ENCODE measurements around the gene ALDH6A1.

The ALDH6A1 gene

DNA sequence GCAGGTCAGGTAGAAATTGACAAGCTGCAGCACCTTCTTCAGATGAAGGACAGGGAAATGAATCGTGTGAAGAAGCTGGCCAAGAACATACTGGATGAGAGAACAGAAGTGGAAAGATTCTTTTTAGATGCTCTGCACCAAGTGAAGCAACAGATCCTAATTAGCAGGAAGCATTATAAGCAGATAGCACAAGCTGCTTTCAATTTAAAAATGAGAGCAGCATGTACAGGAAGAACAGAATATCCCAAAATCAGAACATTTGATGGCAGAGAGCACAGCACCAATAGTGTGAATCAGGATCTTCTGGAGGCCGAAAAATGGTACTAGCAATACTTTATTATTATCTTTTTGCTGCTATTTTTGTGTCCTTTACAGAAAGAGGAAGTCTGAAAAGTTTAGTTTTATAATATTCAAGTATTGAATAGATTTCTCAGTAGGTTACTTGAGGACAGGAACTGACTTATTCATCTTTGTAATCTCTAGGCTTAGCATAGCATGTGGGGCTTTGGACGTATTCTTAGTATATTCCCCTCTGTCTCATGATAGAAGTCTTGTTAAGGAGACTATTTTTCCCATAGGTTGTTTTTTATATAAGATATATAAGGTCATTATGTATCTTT lies 34.3 kb downstream of the ALDH6A1 start:
- in situ Hi-C loops (cut with HindIII; ENCODE audit: low sequenced_read_pairs), result no loop called here

DNA sequence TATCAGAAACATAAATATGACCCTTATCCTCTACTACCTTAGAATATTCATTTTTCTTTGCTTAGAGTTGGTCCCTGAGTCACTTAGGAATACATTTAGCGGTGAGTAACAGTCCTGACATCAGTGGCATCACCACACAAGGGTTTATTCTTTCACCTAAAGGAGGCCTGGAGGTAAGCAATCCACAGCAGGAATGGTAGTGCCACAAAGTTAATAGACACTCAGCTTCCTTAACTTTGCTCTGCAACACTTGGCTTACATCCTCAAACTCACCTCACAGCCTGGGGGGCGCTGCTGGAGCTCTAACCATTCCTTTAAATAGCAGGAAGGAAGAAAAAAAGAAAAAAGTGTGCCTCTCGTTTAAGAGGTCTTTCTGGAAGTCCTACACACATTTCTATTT lies 36.0 kb downstream of the ALDH6A1 start:
- in situ Hi-C loops (cut with HindIII; ENCODE audit: low sequenced_read_pairs), result no loop called here

DNA sequence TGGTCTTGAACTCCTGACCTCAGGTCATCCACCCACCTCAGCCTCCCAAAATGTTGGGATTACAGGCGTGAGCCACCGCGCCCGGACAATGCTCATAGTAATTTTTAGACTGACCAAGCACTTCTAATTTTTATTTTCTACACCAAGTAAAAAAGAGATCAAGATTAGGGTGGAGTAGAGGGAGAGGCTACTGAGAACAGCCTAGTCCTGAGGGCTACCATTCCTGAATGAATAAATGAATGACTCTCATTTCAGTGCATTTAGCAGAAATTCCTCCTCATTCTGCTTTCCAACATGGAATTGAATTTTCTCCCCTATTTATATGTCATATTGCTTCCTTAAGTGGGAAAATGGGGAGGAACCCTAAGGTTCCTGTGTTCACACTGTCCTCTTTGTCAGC lies 38.7 kb downstream of the ALDH6A1 start:
- in situ Hi-C loops (cut with HindIII; ENCODE audit: low sequenced_read_pairs), result no loop called here

DNA sequence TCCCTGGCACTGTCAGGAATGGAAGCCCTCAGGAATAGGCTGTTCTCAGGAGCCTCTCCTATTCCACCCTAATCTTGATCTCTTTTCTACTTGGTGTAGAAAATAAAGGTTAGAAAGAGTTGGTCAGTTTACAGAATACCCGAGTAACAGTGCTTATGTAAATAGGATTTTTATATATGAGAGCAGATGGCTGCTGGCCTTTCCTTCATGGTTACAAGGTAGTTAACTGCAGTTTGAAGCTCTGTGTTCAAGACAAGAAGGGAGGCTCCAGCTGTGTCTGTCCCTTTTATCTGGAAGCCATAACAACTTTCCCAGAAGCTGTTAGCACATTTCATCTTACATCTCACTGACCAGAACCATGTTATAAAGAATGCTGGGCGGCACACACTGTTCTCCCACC lies 42.0 kb downstream of the ALDH6A1 start:
- in situ Hi-C loops (cut with HindIII; ENCODE audit: low sequenced_read_pairs), result no loop called here

DNA sequence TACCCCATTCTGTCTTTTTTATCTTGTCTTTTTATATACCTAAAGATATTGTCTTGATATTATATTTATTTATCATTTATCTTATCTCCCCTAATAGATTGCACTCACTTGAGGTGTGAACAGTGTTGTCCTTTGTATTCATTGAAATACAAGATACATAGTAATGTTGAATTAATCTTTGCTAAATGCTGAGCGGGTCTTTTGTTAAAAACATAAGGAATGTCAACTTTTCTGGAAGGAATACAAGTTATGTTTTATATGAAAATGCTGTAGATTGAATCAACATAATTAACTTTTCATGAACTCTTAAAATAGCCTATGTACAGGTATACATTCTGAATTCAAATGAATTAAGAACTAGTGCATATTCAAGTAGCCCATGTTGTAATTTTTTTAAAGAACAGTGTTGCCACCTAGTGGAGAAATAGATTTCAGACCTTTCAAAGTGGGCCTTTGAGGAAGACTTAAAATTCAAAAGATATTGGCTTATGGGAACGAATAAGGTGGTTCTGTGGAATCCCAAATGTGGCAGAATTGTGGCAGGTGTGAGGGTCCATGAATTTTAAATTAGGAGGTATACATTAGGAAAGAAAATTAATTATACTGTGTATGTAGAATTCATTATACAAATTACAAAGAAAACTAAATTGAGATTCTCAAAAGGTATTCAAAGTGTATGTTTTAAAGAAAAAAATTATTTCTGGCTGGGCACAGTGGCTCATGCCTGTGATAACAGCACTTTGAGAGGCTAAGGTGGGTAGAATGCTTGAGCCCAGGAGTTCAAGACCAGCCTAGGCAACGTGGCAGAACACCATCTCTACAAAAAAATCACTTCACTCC lies 46.0 kb downstream of the ALDH6A1 start:
- in situ Hi-C loops (cut with HindIII; ENCODE audit: low sequenced_read_pairs), result no loop called here

DNA sequence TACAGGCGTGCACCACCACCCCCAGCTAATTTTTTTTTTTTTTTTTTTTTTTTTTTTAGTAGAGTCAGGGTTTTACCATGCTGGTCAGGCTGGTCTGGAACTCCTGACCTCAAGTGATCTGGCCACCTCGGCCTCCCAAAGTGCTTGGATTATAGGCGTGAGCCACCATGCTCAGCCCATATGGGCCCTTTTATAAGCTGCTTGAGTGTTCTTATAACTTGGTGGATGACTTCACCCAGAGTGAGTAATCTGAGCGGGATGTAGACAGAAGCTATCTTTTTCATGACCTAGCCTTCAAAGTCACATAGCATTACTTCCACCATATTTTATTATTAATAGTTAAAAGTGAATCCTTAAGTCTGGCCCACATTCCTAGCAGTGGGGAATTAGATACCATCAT lies 48.7 kb downstream of the ALDH6A1 start:
- in situ Hi-C loops (cut with HindIII; ENCODE audit: low sequenced_read_pairs), result no loop called here

DNA sequence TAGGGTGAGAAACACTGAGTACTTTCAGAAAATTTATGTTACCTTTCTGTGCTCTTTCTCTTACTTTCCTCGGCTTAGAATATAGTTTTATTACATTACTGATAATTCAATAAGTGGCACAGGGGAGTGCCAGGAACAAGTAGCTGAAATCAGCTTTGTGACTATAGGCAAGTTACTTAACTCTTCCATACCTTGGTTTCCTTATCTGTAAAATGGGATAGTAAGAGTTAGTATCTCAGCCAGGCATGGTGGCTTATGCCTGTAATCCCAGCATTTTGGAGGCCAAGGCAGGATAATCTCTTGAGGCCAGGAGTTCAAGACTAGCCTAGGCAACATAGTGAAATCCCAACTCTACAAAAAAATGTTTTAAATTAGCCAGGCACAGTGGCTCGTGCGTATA lies 49.7 kb downstream of the ALDH6A1 start:
- in situ Hi-C loops (cut with HindIII; ENCODE audit: low sequenced_read_pairs), result no loop called here

DNA sequence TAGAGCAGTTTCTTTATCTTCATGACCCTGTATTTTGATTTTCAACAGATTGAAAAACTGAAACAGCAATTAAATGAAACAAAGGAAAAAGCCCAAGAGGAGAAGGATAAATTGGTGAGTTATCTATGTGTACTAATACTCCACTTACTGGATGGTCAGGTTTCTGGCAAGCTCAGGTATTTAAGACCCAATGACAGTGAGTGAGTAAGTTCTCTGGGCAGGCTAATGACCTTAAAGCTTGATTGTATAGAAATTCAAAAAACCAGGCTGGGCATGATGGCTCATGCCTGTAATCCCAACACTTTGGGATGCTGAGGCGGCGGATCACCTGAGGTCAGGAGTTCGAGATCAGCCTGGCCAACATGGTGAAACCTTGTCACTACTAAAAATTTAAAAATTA lies 55.1 kb downstream of the ALDH6A1 start:
- in situ Hi-C loops (cut with HindIII; ENCODE audit: low sequenced_read_pairs), result no loop called here

DNA sequence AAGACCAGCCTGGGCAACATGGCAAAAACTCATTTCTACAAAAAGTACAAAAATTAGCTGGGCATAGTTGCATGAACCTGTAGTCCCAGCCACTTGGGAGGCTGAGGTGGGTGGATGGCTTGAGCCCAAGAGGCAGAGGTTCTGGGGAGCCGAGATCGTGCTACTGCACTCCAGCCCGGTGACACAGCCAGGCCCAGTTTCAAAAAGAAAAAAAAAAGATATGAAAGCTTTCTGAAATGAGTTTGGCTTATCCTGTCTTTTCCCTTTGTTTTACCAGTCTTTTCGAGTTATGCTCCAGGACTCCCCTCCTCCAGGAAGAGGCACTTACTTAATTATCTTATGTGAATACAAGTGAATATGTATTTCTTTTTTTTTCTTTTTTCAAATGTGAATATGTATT lies 61.9 kb downstream of the ALDH6A1 start:
- in situ Hi-C loops (cut with HindIII; ENCODE audit: low sequenced_read_pairs), result no loop called here

DNA sequence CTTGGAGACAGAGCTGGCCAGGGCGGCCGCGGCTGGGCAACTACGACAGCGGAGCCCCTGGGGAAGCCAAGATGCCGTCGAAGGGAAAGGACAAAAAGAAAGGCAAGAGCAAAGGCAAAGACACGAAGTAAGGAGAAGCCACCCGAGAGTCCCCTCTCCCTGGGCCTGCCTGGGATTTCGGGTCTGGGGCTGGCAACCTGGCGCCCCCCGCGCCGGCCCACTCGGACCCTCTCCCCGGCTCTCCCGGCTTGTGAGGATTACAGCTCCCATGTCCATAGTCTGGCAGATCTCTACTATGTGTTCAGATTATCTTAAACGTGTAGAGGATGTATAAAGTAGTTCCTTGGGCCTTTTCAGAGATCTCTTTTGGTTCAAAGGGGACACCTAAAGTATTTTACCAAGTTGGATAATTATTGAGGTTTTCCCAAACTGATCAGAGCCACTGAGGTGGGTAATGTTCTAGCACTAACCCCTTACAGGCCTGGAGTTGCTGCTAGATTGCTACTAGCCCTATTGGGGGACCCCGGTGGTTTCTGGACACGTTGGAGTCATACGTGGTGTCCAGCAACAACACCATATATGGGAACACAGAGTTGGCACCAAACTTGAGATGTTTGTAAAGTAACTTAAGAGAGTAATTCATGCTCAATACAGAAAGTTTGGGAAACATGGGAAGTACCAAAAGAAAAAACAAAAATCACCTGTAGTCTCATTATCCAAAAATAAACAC lies 64.7 kb downstream of the ALDH6A1 start:
- in situ Hi-C loops (cut with HindIII; ENCODE audit: low sequenced_read_pairs), result no loop called here

DNA sequence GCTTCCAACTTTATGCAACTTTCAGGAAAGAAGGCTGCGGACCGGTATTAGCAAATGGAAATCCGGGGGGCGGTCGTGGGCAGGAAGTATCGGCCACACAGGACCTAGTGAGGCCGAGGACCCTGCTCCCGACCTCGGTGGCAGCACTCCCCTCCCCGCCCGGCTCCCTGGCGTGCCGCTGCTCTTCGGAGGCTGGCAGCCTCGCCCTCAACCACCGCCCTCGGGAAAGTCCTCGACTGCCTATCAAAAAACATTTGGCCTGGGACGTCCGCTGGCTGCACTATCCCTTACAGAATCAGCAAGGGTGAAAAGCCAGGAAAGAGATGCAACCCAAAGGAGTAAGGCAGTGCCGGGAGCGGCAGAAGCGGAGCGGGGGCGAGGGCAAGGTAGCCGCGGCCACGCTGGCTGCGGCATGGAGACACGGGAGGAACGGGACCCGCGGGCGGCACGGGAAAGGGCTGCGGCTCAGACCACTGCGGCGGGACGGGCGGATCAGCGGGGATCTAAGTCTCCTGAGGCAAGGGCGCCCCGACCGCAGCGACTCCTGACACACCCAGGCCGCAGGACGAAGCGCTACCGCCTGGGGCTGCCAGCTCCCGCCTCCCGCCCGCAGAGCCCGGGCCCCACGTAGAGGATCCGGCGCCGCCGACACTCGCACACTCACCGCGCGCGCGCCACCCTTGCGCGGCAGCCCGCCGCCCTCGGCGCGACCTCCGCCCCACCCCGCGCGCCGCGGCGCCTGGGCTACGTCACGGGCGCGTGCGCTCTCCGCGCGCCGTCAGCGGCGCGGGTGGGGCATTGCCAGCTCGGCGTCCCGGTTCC lies 65.5 kb downstream of the ALDH6A1 start, which contains the start of the genes BBOF1 and ENTPD5:
TSS of gene BBOF1 (plus strand) at position 764 of the 822 bp plus-strand sequence. CDS start 130 bp downstream, outside the sequence.
TSS of gene ENTPD5 (minus strand) at position 703 of the 822 bp plus-strand sequence. CDS start 31,186 bp downstream, outside the sequence.
- in situ Hi-C loops (cut with HindIII; ENCODE audit: low sequenced_read_pairs), result no loop called here

DNA sequence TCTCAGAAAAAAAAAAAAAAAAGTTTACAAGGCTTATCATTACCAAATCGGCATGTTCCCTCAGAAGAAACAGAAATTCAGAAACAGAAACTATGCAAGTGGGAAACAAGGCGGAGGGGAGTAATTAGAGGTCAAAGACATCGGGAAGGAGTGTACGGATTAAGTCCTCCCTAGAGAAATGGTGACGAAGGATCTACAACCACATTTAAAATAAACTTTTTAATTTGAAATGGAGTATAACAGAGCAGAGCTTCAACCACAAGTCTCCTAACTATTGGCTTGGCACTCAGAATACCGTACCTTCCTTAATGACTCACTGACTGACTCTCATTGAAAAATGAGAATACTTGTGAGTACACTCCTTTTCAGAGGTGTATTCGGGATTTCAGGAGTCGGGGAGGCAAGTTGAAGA lies 66.1 kb downstream of the ALDH6A1 start:
- in situ Hi-C loops (cut with HindIII; ENCODE audit: low sequenced_read_pairs), result no loop called here

DNA sequence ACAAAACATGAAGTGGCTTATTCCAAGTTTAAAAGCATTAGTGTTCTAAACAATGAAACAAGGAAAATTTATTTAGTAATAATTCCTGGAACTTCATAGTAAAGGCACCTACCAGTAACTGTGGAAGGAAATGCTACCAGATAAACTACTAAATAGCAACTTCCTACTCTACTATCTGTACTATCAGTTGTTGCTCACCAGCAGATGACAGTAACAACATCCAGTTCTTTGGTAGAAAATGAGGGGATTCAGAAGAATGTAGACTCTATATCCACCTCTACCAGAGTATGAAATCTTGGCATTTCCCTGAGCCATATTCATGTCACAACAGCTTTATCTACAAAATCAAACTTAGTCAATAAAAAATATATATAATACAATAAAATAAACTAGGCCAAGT lies 68.3 kb downstream of the ALDH6A1 start:
- in situ Hi-C loops (cut with HindIII; ENCODE audit: low sequenced_read_pairs), result no loop called here

DNA sequence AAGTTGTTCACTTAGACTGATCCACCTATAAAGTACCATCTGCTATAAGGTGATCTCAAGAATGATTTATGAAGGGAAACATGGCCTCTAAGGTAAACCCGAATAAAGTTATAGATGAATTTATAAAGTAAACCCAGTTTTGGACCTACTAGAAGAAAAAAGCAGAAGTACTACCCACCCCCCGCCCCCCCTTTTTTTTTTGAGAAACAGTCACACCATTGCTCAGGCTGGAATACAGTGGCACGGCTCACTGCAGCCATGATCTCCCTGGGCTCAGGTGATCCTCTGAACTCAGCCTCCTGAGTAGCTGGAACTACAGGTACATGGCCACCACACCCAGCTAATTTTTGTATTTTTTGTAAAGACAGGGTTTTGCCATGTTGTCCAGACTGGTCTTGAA lies 69.1 kb downstream of the ALDH6A1 start:
- in situ Hi-C loops (cut with HindIII; ENCODE audit: low sequenced_read_pairs), result no loop called here

DNA sequence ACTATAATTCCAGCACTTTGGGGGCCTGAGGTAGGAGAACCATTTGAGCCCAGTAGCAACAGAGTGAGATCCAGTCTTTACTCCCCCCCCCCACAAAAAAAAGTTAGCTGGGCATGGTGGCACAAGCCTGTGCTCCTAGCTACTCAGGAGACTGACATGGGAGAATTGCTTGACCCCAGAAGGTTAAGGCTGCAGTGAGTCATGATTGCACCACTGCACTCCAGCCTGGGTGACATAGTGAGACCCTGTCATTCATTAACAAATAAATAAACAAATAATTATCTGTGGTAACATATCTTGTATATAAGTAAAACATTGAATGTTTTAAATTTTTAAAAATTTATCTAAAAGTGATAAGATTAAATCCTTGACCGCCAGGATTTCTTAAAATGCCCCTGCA lies 70.0 kb downstream of the ALDH6A1 start:
- in situ Hi-C loops (cut with HindIII; ENCODE audit: low sequenced_read_pairs), result no loop called here

DNA sequence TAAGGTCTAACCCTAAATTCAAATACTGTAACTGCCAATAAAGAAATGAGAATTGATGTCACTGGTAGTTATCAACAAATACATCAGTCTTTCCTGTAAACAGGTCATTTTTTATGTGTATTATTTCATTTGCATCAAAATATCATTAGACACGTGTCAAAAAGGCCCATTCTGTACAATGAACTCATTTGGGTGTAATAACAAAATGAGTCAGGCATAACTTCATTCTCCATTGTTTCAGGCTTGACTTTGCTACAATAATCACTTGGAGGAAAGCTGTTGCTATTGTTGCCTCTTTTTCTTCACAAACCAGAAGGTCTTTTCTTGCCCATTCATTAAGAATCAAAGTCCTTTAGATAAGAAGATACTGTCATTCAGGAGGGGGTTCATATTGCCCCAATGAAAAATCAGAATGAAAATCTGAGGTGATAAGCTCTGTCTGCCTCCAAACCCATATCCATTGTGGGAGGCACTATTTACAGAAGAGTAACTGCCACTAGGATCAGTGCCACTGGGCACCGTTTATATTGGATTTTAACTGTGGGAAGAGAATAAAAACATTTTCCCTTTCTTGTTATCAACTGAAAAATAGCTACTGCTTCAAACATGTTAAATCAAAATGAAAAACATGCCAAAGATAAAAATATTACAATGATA lies 75.3 kb downstream of the ALDH6A1 start:
- in situ Hi-C loops (cut with HindIII; ENCODE audit: low sequenced_read_pairs), result no loop called here
